ENCODE measurements around the gene TTC39B. TPM values are rescaled to one million over a fixed set of nuclear protein-coding genes. Genes with fewer than 3 reads are reported as not detected.
A peak's percentile ranks its signal among the peaks of the same experiment; 100 is the strongest.

Gene TTC39B
- total RNA-seq, 6 experiments from 2014 or later: 4.5 to 9.9 (median 7.6) TPM

DNA sequence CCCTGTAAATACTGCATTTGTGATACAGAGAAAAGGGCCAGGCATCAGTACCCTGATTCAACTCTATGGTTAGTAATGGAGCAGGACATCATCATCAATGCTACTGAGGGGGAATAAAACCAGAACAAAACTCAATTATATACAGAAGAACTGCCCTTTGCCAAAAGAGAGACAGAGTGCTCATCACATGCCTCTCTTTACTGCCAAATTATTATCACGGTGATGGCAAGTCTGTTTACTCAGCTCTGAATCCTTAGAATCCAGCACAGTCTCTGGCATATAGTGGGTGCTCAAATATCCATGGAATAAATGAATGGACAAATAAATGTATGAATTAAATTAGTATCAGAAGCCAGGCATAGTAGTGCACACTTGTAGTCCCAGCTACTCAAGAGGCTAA lies 130.2 kb downstream of the TTC39B start:
- intact Hi-C loops (cut with DNase I): no loop called here
- WGBS (ENCODE audit: insufficient coverage, low coverage, low lambda C conversion rate, missing lambda C conversion rate): 45% methylated on average over 1 of the region's 1 CpG
- TF ChIP-seq, protein P1, sequence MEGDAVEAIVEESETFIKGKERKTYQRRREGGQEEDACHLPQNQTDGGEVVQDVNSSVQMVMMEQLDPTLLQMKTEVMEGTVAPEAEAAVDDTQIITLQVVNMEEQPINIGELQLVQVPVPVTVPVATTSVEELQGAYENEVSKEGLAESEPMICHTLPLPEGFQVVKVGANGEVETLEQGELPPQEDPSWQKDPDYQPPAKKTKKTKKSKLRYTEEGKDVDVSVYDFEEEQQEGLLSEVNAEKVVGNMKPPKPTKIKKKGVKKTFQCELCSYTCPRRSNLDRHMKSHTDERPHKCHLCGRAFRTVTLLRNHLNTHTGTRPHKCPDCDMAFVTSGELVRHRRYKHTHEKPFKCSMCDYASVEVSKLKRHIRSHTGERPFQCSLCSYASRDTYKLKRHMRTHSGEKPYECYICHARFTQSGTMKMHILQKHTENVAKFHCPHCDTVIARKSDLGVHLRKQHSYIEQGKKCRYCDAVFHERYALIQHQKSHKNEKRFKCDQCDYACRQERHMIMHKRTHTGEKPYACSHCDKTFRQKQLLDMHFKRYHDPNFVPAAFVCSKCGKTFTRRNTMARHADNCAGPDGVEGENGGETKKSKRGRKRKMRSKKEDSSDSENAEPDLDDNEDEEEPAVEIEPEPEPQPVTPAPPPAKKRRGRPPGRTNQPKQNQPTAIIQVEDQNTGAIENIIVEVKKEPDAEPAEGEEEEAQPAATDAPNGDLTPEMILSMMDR (IDR thresholded peaks at IDR 0.05): no peak
- no peak for TF ChIP-seq POLR2A (IDR thresholded peaks at IDR 0.05)

DNA sequence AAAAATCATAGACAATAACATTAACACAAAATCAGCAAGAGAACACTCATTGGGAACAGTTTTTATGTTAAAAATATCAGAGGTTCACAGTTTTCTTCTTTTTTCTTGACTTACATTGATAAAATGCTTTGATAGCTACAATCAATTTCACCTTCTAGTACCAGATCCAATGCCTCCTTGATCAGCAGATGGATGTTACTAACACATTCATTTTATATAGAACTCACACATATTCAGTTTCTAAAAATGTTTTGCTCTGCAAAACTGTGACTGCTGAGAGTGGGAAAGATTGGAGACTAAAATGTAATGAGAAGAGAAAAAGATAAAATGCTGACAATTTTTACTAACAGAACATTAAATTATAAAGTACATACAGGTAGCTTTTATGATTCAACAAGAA lies 143.1 kb downstream of the TTC39B start:
- ATAC-seq: no peak
- intact Hi-C loops (cut with DNase I): no loop called here
- no peak overlapping the region for H3K27ac ChIP-seq
- TF ChIP-seq, protein P1 (IDR thresholded peaks at IDR 0.05): no peak
- TF ChIP-seq POLR2A (IDR thresholded peaks at IDR 0.05): no peak
- H3K4me3 ChIP-seq: no peak overlapping the region
- no peaks in the 10 kb centered on the region for H3K27me3 ChIP-seq
- no peaks in the 10 kb centered on the region for H3K36me3 ChIP-seq
- no peaks in the 10 kb centered on the region for H3K4me1 ChIP-seq
- DNase-seq: no peak
- H3K9me3 ChIP-seq: no peaks in the 10 kb centered on the region

More for the DNA sequence above, 130.2 kb downstream of the TTC39B start:
- Histone ChIP-seq H3K36me3 (peaks cover 0 to 3% (median 2%) of the 10 kb centered on the region in 4 donors), H3K4me3 (no peak overlapping the region), H3K27ac (no peak overlapping the region), H3K4me1 (no peaks in the 10 kb centered on the region), H3K27me3 (no peaks in the 10 kb centered on the region), H3K9me3 (no peaks in the 10 kb centered on the region)
- DNase-seq (no peak), ATAC-seq (no peak)

- peaks cover 0 to 15% (median 0%) of the 10 kb centered on the region in 4 donors for H3K4me1 ChIP-seq
- no peak overlapping the region for H3K27ac ChIP-seq
- H3K36me3 ChIP-seq: no peaks in the 10 kb centered on the region
- ATAC-seq: no peak
- WGBS (ENCODE audit: insufficient coverage, low coverage, low lambda C conversion rate, missing lambda C conversion rate): 100% methylated on average over 2 of the region's 5 CpGs
- no peaks in the 10 kb centered on the region for H3K27me3 ChIP-seq
- H3K4me3 ChIP-seq: no peak overlapping the region
- intact Hi-C loops (cut with DNase I): no loop called here
- no peak for DNase-seq
- no peaks in the 10 kb centered on the region for H3K9me3 ChIP-seq
- no peak for TF ChIP-seq POLR2A (IDR thresholded peaks at IDR 0.05)
- TF ChIP-seq, protein P1 (IDR thresholded peaks at IDR 0.05): no peak
These were observed 145.3 kb downstream of the TTC39B start for GRCh38 chr9:15161753-15162152.

DNA sequence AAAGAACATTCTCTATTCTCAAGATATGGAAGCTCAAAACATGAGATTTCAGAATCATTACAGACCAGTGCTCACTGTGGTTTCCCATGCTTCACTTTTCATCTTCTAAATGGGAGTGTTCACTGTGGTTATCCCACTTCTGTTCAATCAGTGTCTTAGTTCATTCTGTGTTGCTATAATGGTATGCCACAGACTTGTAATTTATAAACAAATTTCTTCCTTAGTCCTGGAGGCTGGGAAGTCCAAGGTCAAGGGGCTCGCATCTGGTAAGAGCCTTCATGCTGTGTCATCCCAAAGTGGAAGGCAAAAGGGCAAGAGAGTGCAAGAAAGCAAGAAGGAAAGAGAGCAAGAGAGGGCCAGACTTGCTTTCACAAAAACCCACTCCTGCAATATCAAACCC lies 146.3 kb downstream of the TTC39B start:
- intact Hi-C loops (cut with DNase I): no loop called here
- H3K4me1 ChIP-seq: peaks cover 0 to 22% (median 5%) of the 10 kb centered on the region in 4 donors
- DNase-seq (no peak), ATAC-seq (no peak)
- no peak for TF ChIP-seq POLR2A (IDR thresholded peaks at IDR 0.05)
- TF ChIP-seq, protein P1 (IDR thresholded peaks at IDR 0.05): no peak
- 25% methylated on average over 1 of the region's 1 CpG for whole genome bisulfite sequencing (ENCODE audit: insufficient coverage, low coverage, low lambda C conversion rate, missing lambda C conversion rate)
- no peak overlapping the region for H3K27ac ChIP-seq
- H3K9me3 ChIP-seq: no peaks in the 10 kb centered on the region
- no peaks in the 10 kb centered on the region for H3K27me3 ChIP-seq
- no peaks in the 10 kb centered on the region for H3K36me3 ChIP-seq
- no peak overlapping the region for H3K4me3 ChIP-seq

GRCh38 chr9:15158064-15158463 lies 149.0 kb downstream of the TTC39B start:
- Histone ChIP-seq H3K4me1 (peaks cover 0 to 22% (median 7%) of the 10 kb centered on the region in 4 donors), H3K27me3 (no peaks in the 10 kb centered on the region), H3K36me3 (no peaks in the 10 kb centered on the region), H3K4me3 (no peak overlapping the region), H3K9me3 (no peaks in the 10 kb centered on the region), H3K27ac (peak overlapping the region in 1 of 3 donors; percentile 52)
- WGBS (ENCODE audit: insufficient coverage, low coverage, low lambda C conversion rate, missing lambda C conversion rate): 70% methylated on average over 1 of the region's 1 CpG
- DNase-seq (no peak), ATAC-seq (peak; percentile 65 to 73 (median 70))
- intact Hi-C loops (cut with DNase I): no loop called here
- no peak for TF ChIP-seq POLR2A (IDR thresholded peaks at IDR 0.05)
- TF ChIP-seq, protein P1 (IDR thresholded peaks at IDR 0.05): no peak
